Measurements from ENCODE around the gene IQSEC1. TPM values are rescaled to one million over a fixed set of nuclear protein-coding genes. Genes with fewer than 3 reads are reported as not detected.

IQSEC1 gene
- polyA plus RNA-seq, 1 experiment: 4.8 TPM

DNA sequence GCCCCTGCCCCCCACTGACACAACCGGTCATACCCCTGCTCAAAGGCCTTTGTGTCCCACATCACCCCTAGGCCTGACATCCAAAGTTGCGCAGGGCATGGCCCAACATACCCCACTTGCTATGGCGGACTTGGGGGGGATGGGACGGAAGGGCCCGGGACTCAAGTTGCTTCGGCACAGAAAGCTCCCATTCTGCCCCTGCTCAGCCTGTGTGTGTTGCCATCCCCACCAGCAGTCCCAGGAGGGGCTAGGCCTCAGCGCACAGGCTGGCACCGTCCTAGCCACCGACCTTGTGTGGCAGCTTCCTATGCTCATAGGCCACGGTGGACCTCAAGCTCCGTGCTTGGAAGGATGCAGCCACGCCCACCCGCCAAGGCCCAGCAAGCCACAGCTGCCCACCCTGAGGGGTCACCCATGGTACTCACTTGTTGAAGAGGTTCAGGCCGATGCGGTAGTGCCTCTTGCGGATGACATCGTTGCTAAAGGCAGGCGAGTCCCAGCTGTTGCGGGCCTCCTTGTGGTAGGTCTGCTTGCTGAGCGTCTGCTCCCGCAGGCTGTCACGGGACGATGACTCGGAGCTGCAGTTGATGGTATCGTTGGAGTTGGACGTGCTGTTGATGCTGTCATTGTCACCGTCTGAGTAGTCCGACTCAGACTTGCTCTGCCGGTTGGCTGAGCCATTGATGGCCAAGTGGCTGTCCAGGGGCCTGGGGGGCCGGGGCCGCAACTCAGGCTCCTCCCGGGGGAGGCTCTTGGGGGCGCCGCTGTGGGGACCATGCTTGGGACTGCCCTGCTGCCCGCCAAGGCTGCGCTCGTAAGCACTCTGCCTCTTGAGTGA, 138.0 kb downstream of the IQSEC1 start:
- CTCF ChIA-PET: interaction anchor here (1.1 kb wide), 1 partner anchor 21 kb away, joined by 3 read pairs; no protein-coding TSS in a partner anchor
- no peak overlapping the region for H3K4me3 ChIP-seq (ENCODE audit: low read depth, low read length)
- TF ChIP-seq, protein P1, sequence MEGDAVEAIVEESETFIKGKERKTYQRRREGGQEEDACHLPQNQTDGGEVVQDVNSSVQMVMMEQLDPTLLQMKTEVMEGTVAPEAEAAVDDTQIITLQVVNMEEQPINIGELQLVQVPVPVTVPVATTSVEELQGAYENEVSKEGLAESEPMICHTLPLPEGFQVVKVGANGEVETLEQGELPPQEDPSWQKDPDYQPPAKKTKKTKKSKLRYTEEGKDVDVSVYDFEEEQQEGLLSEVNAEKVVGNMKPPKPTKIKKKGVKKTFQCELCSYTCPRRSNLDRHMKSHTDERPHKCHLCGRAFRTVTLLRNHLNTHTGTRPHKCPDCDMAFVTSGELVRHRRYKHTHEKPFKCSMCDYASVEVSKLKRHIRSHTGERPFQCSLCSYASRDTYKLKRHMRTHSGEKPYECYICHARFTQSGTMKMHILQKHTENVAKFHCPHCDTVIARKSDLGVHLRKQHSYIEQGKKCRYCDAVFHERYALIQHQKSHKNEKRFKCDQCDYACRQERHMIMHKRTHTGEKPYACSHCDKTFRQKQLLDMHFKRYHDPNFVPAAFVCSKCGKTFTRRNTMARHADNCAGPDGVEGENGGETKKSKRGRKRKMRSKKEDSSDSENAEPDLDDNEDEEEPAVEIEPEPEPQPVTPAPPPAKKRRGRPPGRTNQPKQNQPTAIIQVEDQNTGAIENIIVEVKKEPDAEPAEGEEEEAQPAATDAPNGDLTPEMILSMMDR (IDR thresholded peaks at IDR 0.05; ENCODE audit: insufficient read depth, low read depth, low read length): no peak
- no peak for DNase-seq (ENCODE audit: low read depth)
- POLR2A ChIA-PET: no interaction called here
- H3K36me3 ChIP-seq (ENCODE audit: control insufficient read depth, insufficient read depth, low read length): peaks cover 21% of the 10 kb centered on the region
- H3K27me3 ChIP-seq (ENCODE audit: control insufficient read depth, insufficient read depth, low read length): no peaks in the 10 kb centered on the region

DNA sequence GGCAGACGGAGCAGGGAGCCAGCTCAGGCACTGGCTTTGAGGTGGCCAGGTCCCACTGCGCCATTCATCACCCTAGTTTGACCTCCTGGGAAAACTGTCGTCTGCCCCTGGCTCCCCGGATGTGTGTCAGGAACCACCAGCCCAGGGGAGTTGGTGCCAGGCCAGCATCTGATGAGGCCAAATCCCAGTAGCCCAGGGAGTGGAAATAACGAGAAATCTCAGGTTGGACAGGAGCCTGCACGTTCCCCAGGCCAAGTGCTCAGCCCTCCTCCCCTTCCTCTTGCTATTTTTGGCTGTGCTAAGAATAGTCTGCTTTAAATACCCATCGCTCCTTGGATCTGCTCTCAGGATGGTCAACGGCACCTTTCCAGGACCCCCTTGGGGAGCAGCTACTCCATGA, 138.8 kb downstream of the IQSEC1 start:
- POLR2A ChIA-PET: no interaction called here
- Histone ChIP-seq H3K27me3 (ENCODE audit: control insufficient read depth, insufficient read depth, low read length) (no peaks in the 10 kb centered on the region), H3K4me3 (ENCODE audit: low read depth, low read length) (no peak overlapping the region), H3K36me3 (ENCODE audit: control insufficient read depth, insufficient read depth, low read length) (peaks cover 21% of the 10 kb centered on the region)
- TF ChIP-seq, protein P1 (IDR thresholded peaks at IDR 0.05; ENCODE audit: insufficient read depth, low read depth, low read length): no peak
- CTCF ChIA-PET: interaction anchor here (1.3 to 1.9 kb wide), 4 partner anchors 26 to 61 kb away, joined by 3 to 6 read pairs (median 6); no protein-coding TSS in a partner anchor
- peak; percentile 23 for DNase-seq (ENCODE audit: low read depth)

DNA sequence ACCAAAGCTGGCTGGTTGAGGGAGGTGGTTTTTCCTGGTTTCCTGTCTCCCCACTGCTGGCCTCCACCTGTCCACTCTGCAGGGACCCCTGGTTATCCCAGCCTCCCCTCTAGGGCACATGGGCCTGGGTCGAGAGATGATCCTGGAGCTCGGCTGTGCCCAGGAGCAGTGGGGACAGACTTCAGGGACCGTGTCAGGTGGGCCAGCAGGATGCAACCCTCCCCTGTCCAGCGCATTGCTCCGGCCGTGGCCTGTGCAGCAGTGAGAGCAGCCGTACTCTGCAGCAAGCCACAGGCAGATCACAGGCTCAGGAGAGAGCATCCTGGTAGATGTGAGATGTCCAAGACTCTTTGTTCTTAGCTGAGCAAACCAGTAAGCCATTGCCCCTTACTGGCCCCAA, 139.3 kb downstream of the IQSEC1 start:
- ChIA-PET POLR2A (no interaction called here), CTCF (interaction anchor here (1.0 to 1.9 kb wide), 7 partner anchors 11 to 61 kb away, joined by 3 to 6 read pairs (median 4); no protein-coding TSS in a partner anchor)
- no peak overlapping the region for H3K4me3 ChIP-seq (ENCODE audit: low read depth, low read length)
- TF ChIP-seq, protein P1 (IDR thresholded peaks at IDR 0.05; ENCODE audit: insufficient read depth, low read depth, low read length): no peak
- peaks cover 21% of the 10 kb centered on the region for H3K36me3 ChIP-seq (ENCODE audit: control insufficient read depth, insufficient read depth, low read length)
- H3K27me3 ChIP-seq (ENCODE audit: control insufficient read depth, insufficient read depth, low read length): no peaks in the 10 kb centered on the region
- DNase-seq (ENCODE audit: low read depth): no peak

DNA sequence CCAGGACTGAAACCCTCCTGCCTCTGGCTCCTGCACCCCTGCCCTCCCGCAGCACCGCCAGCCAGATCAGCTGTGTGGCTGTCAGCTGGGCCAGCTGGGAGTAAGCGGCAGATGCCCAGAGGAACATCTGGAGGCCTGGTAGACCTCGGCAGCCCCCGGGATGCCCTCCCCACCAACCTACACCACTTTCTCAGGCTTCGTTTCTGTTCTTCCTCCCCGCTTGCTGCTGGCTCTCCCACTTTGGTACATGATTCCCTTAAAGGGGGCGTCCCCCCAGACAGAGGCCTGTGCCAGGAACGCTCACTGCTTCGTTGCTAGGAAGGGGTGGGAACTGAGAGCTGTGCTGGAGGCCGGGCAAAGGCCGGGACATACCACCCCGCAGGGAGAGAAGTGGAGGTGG, 140.5 kb downstream of the IQSEC1 start:
- H3K36me3 ChIP-seq (ENCODE audit: control insufficient read depth, insufficient read depth, low read length): peaks cover 20% of the 10 kb centered on the region
- TF ChIP-seq, protein P1 (IDR thresholded peaks at IDR 0.05; ENCODE audit: insufficient read depth, low read depth, low read length): no peak
- POLR2A ChIA-PET: no interaction called here
- H3K27me3 ChIP-seq (ENCODE audit: control insufficient read depth, insufficient read depth, low read length): no peaks in the 10 kb centered on the region
- no peak for DNase-seq (ENCODE audit: low read depth)
- CTCF ChIA-PET: interaction anchor here (0.9 to 1.9 kb wide), 6 partner anchors 12 to 63 kb away, joined by 3 to 6 read pairs (median 4); no protein-coding TSS in a partner anchor
- no peak overlapping the region for H3K4me3 ChIP-seq (ENCODE audit: low read depth, low read length)

DNA sequence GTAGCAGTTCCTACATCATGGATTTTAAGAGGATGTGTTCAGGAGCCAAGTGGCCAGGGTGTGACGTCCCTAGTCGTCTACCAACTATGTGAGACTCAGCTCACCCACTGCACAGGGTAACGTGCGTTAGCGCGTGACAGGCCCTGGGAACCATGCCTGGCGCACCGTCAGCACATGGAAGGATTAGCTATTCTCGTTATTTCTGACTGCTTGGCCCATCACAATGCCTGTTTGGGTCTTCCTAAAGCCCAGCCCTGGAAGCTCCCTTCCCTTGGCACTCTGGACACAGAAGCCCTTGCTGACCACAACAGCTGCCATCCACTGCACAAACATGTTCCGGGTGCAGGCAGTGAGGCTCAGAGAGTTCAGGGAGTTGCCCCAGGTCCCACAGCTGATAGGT, 140.9 kb downstream of the IQSEC1 start:
- ChIA-PET CTCF (interaction anchor here (0.8 to 1.9 kb wide), 5 partner anchors 9 to 52 kb away, joined by 3 to 6 read pairs (median 4); no protein-coding TSS in a partner anchor), POLR2A (no interaction called here)
- TF ChIP-seq, protein P1 (IDR thresholded peaks at IDR 0.05; ENCODE audit: insufficient read depth, low read depth, low read length): no peak
- DNase-seq (ENCODE audit: low read depth): no peak
- Histone ChIP-seq H3K36me3 (ENCODE audit: control insufficient read depth, insufficient read depth, low read length) (peaks cover 20% of the 10 kb centered on the region), H3K4me3 (ENCODE audit: low read depth, low read length) (no peak overlapping the region), H3K27me3 (ENCODE audit: control insufficient read depth, insufficient read depth, low read length) (no peaks in the 10 kb centered on the region)

Measured in BJ (cell line).